Kidney tubule cell (primary cell): ENCODE results near the gene PTPRD.
"Not testable (repeated sequence)": the region's sequence is repeated elsewhere in the genome, so short reads cannot be mapped to it uniquely, and the experiment has no call there.

Experiments used
- DNase-seq: peaks from one replicate; pipeline ENCODE4 v3.0.0-alpha.2; 2018; ENCODE audit warnings: low spot score

The PTPRD gene

DNA sequence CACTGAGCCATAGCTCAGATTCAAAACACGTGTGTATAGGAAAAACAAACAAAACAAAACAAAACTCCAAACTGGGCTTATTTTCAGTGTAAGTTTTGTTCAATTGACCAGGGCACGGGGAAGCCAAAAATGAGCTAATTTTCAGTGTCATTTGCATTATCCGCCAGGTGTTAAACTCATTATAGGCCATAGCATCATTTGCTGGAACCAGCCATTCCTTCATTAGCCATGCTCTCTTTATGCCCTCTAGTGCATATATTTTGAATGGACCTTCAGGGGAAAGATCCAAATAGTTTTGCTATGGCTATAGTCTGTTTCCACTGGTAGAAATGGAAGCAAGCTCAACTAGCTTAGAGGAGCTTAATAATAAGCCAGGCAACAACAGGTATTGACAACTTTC, 1608.0 kb downstream of the PTPRD start:
- DNase-seq = no peak

GRCh38 chr9:9002826-9003583, 1609.8 kb downstream of the PTPRD start:
- peak; percentile 34 for DNase-seq

- DNase-seq = no peak
These were observed 1632.2 kb downstream of the PTPRD start for GRCh38 chr9:8980496-8981013.

GRCh38 chr9:8978334-8978733, 1634.5 kb downstream of the PTPRD start:
- no peak for DNase-seq

GRCh38 chr9:8968350-8968749, 1644.5 kb downstream of the PTPRD start:
- not testable (repeated sequence) for DNase-seq

- no peak for DNase-seq
These were observed 1648.9 kb downstream of the PTPRD start for GRCh38 chr9:8963885-8964284.

- DNase-seq = peak; percentile 8
These were observed 1650.7 kb downstream of the PTPRD start for GRCh38 chr9:8962084-8962483.

DNA sequence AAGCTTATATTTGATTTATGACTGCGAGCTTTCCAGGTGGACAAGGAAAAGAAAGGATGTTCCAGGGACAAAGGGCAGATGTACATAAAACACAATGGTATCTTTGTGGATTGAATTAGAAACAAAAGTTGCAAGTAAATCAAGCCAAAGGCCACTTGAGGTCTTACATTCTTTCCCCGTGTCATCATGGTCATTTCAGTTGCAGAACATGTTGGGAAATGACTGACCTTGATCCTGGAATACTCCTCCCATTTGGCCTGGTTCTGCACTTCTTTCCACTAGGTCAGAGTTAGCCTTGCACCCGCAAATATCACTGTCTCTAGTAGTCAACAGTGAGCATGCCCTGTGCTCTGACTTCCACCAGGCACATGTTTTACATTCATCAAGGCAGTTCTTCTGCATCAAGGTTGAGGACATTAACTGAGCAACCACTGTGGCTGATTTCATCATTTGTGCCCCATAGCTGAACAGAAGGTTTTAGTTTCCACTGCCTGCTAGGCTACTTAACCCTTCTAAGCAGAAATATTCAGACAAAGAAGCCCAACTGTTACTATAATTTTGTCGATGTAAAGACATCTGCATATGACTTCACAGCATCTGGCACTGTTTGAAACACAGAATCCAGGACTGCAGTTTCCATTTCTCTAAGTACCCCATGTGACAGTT, 1651.5 kb downstream of the PTPRD start:
- no peak for DNase-seq

GRCh38 chr9:8960254-8960653, 1652.5 kb downstream of the PTPRD start:
- no peak for DNase-seq

GRCh38 chr9:8958358-8958757, 1654.4 kb downstream of the PTPRD start:
- peak; percentile 10 for DNase-seq

- no peak for DNase-seq
These were observed 1657.5 kb downstream of the PTPRD start for GRCh38 chr9:8955315-8955714.

DNA sequence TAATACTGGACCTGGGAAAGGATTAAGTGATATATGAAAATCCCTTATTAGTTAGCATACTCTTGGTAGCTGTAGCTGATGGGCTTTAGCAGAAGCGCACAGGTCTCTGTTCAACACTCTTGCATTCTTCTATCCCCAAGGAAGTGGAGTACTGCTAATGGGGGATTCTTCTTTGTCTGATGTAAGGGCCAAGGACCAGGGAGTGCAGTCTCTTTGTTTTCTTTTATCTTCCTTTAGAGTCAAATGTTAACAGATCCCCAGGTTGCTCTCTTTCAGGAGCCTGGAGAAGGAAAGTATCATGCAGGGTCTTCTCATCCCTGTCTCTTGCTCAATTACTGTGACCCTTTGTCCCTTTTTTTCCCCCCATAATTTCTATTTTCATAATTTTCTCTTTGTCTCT, 1666.3 kb downstream of the PTPRD start:
- DNase-seq = no peak

DNA sequence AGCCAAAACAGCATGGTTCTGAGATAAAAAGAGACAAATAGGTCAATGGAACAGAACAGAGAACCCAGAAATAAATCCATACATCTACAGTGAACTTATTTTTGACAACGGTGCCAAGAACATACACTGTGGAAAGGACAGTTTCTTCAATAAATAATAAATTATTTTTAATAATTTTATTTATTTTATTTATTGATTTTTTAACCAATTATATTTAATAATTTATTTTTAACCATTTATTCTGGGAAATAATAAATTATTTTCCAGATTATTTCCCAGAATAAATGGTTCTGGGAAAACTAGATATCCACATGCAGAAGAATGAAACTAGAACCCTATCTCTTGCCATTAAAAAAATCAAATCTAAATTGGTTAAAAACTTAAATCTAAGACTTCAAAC, 1669.4 kb downstream of the PTPRD start:
- DNase-seq = no peak

GRCh38 chr9:8940650-8941049, 1672.2 kb downstream of the PTPRD start:
- DNase-seq = no peak

GRCh38 chr9:8926461-8926860, 1686.3 kb downstream of the PTPRD start:
- no peak for DNase-seq

GRCh38 chr9:8924562-8924961, 1688.2 kb downstream of the PTPRD start:
- peak; percentile 49 for DNase-seq

GRCh38 chr9:8920478-8921183, 1692.2 kb downstream of the PTPRD start:
- DNase-seq = not testable (repeated sequence)

- DNase-seq = no peak
These were observed 1694.7 kb downstream of the PTPRD start for GRCh38 chr9:8917956-8918739.

DNA sequence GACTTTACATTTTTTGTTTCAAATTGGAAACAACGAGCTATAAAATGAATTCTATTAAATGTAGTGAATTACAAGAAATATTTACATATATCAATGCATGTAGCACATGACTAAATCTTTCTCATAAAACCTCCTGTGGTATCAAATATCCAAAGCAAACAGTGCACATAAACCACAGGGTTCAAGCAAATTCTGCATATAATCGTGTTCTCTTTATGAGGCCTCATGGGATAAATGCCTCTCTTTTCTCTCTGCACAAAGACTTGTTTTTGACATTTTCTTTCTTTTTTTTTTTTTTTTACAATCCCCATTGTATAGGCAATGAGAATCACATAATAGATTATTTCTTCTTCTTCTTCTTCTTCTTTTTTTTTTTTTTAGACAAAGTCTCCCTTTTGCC, 1696.0 kb downstream of the PTPRD start:
- DNase-seq = no peak

GRCh38 chr9:8907868-8908267, 1704.9 kb downstream of the PTPRD start:
- peak; percentile 84 for DNase-seq

GRCh38 chr9:8905731-8906130, 1707.1 kb downstream of the PTPRD start:
- no peak for DNase-seq
